H1 (cell line): ENCODE results near the gene TUBB2B. TPM values are rescaled to one million over a fixed set of nuclear protein-coding genes. Genes with fewer than 3 reads are reported as not detected.

Experiments used
- CTCF ChIA-PET: fragments of 300-600 bp; sonication (Branson Sonifier 250); formaldehyde crosslinking; loops from one replicate; lab custom pipeline; 2021; ENCODE audit not compliant: partially characterized antibody; lab: Charles Lee
- POLR2A ChIA-PET: fragments of 300-600 bp; sonication (Branson Sonifier 250); formaldehyde crosslinking; loops from one replicate; lab custom pipeline; 2021; ENCODE audit warnings: inconsistent platforms; ENCODE audit not compliant: partially characterized antibody; lab: Charles Lee
- DNase-seq, 2 experiments: peaks; one replicate each; pipeline versions ENCODE4 v3.0.0 to v3.0.0-alpha.2; 2010 to 2022; ENCODE audit warnings: low spot score in 2 of 2, low read depth in 1 of 2, mixed read lengths in 1 of 2
- FAIRE-seq: peaks from 2 replicates; lab custom pipeline; 2011; peaks lifted over from hg19 to GRCh38; lab: Jason Lieb, UNC
- H2AFZ ChIP-seq: 2 replicates; pipeline ENCODE4 v1.8.1; 2012; ENCODE audit warnings: low read length, inconsistent platforms
- H2AK5ac ChIP-seq: 2 replicates; pipeline ENCODE4 v1.6.1; 2013; ENCODE audit warnings: low read depth, low read length
- H2BK120ac ChIP-seq: replicated peaks from 2 replicates; pipeline ENCODE3; 2013; ENCODE audit warnings: low read depth, low read length, inconsistent platforms
- H2BK12ac ChIP-seq: 2 replicates; pipeline ENCODE4 v1.6.1; 2013; ENCODE audit warnings: low read depth, low read length
- H2BK15ac ChIP-seq: 2 replicates; pipeline ENCODE4 v1.6.1; 2013; ENCODE audit warnings: low read length
- H2BK20ac ChIP-seq: 2 replicates; pipeline ENCODE4 v1.6.1; 2013; ENCODE audit warnings: low read length
- H2BK5ac ChIP-seq: 2 replicates; pipeline ENCODE4 v1.6.1; 2013; ENCODE audit warnings: low read depth, low read length
- H3K14ac ChIP-seq: 2 replicates; pipeline ENCODE4 v1.6.1; 2013; ENCODE audit warnings: inconsistent platforms; ENCODE audit not compliant: insufficient read length
- H3K18ac ChIP-seq: 2 replicates; pipeline ENCODE4 v1.6.1; 2013; ENCODE audit warnings: low read length; ENCODE audit errors: extremely low read depth
- H3K23ac ChIP-seq: 2 replicates; pipeline ENCODE4 v1.6.1; 2013; ENCODE audit warnings: inconsistent platforms; ENCODE audit not compliant: insufficient read length
- H3K23me2 ChIP-seq: 2 replicates; pipeline ENCODE4 v1.6.1; 2013; ENCODE audit warnings: low read depth, low read length
- H3K27ac ChIP-seq: 2 replicates; pipeline ENCODE4 v1.6.1; 2011; ENCODE audit warnings: low read depth, low read length, inconsistent platforms
- H3K27me3 ChIP-seq, 4 experiments: replicated peaks in 1 of 4; 1 replicate in 1 of 4; 2 replicates in 3 of 4; pipeline versions ENCODE4 v1.6.1 to v1.8.1; 2011 to 2013; ENCODE audit warnings: low read length in 3 of 4, mild to moderate bottlenecking in 3 of 4, inconsistent platforms in 2 of 4, mixed read lengths in 2 of 4, moderate library complexity in 1 of 4; ENCODE audit not compliant: control insufficient read depth in 3 of 4, insufficient read depth in 3 of 4; ENCODE audit errors: extremely low read depth in 1 of 4
- H3K36me3 ChIP-seq, 4 experiments: 2 replicates each; pipeline versions ENCODE4 v1.6.1 to v1.8.1; 2011 to 2013; ENCODE audit warnings: mild to moderate bottlenecking in 4 of 4, low read length in 3 of 4, moderate library complexity in 2 of 4, control low read depth in 1 of 4, inconsistent platforms in 1 of 4; ENCODE audit not compliant: insufficient read depth in 4 of 4, control insufficient read depth in 2 of 4
- H3K4ac ChIP-seq: replicated peaks from 2 replicates; pipeline ENCODE3; 2013; ENCODE audit warnings: low read length, low read depth, mixed read lengths, inconsistent platforms; ENCODE audit not compliant: insufficient read length
- H3K4me1 ChIP-seq, 4 experiments: replicated peaks in 1 of 4; 1 replicate in 1 of 4; 2 replicates in 3 of 4; pipeline versions ENCODE4 v1.6.1 to v1.8.1; 2011 to 2013; ENCODE audit warnings: low read length in 3 of 4, inconsistent platforms in 2 of 4, mixed read lengths in 1 of 4; ENCODE audit not compliant: insufficient read depth in 4 of 4, control insufficient read depth in 3 of 4
- H3K4me2 ChIP-seq, 2 experiments: 2 replicates each; pipeline versions ENCODE4 v1.6.1 to v1.8.1; 2011 to 2013; ENCODE audit warnings: low read depth in 2 of 2, low read length in 2 of 2, control low read depth in 1 of 2, inconsistent platforms in 1 of 2, mild to moderate bottlenecking in 1 of 2; ENCODE audit not compliant: insufficient read depth in 1 of 2
- H3K4me3 ChIP-seq, 4 experiments: fragments of 200-600, 300-600 bp in 1 of 4; sonication (generic), shearing (Covaris generic), sonication (Bioruptor Twin) in 1 of 4; 2 replicates each; pipeline versions ENCODE4 v1.5.1 to v1.8.1; 2011 to 2016; ENCODE audit warnings: low read length in 4 of 4, low read depth in 3 of 4, control low read depth in 2 of 4, inconsistent platforms in 2 of 4, mild to moderate bottlenecking in 2 of 4, mixed read lengths in 1 of 4, moderate library complexity in 1 of 4; ENCODE audit not compliant: insufficient read depth in 2 of 4; ENCODE audit errors: extremely low read depth in 1 of 4
- H3K56ac ChIP-seq: replicated peaks from 2 replicates; pipeline ENCODE3; 2013; ENCODE audit warnings: low read depth, mild to moderate bottlenecking, mixed read lengths, low read length, inconsistent platforms; ENCODE audit not compliant: insufficient read length
- H3K79me1 ChIP-seq: 2 replicates; pipeline ENCODE4 v1.6.1; 2013; ENCODE audit warnings: low read depth, low read length, control low read depth
- H3K79me2 ChIP-seq, 2 experiments: 2 replicates each; pipeline versions ENCODE4 v1.6.1 to v1.8.1; 2012 to 2013; ENCODE audit warnings: low read length in 2 of 2, mild to moderate bottlenecking in 2 of 2, inconsistent platforms in 1 of 2; ENCODE audit not compliant: insufficient read depth in 2 of 2, control insufficient read depth in 1 of 2
- H3K9ac ChIP-seq, 4 experiments: replicated peaks in 1 of 4; 1 replicate in 1 of 4; 2 replicates in 3 of 4; pipeline versions ENCODE4 v1.6.1 to v1.8.1; 2011 to 2013; ENCODE audit warnings: low read depth in 3 of 4, low read length in 3 of 4, control low read depth in 2 of 4, mild to moderate bottlenecking in 2 of 4, moderate library complexity in 2 of 4, inconsistent platforms in 1 of 4; ENCODE audit errors: extremely low read depth in 1 of 4
- H3K9me3 ChIP-seq, 2 experiments: 2 replicates each; pipeline versions ENCODE4 v1.6.1 to v1.8.1; 2012 to 2013; ENCODE audit warnings: mild to moderate bottlenecking in 2 of 2, moderate library complexity in 2 of 2, control low read depth in 1 of 2, inconsistent platforms in 1 of 2, low read depth in 1 of 2, low read length in 1 of 2, mixed read lengths in 1 of 2; ENCODE audit not compliant: insufficient read depth in 2 of 2
- H4K20me1 ChIP-seq, 2 experiments: replicated peaks in 1 of 2; 2 replicates each; pipeline versions ENCODE3 to v1.8.1; 2011 to 2013; ENCODE audit warnings: inconsistent platforms in 2 of 2, low read length in 2 of 2, mild to moderate bottlenecking in 1 of 2; ENCODE audit not compliant: insufficient read depth in 2 of 2, control insufficient read depth in 1 of 2
- H4K5ac ChIP-seq: 2 replicates; pipeline ENCODE4 v1.6.1; 2013; ENCODE audit warnings: low read length, low read depth, mixed read lengths, inconsistent platforms; ENCODE audit not compliant: insufficient read length
- H4K8ac ChIP-seq: 2 replicates; pipeline ENCODE4 v1.8.0; 2013; ENCODE audit warnings: mild to moderate bottlenecking, moderate library complexity, low read length, inconsistent platforms; ENCODE audit not compliant: insufficient read depth; ENCODE audit errors: extremely low read depth
- H4K91ac ChIP-seq: replicated peaks from 2 replicates; pipeline ENCODE3; 2013; ENCODE audit warnings: low read length, mixed read lengths, inconsistent platforms; ENCODE audit not compliant: insufficient read length
- CHD1 ChIP-seq: IDR thresholded peaks from 2 replicates; pipeline ENCODE4 v1.6.1; 2012; ENCODE audit warnings: low read depth, low read length, improper control_type of control experiment
- KDM1A ChIP-seq: fragments of 200-600, 300-600 bp; sonication (generic); IDR thresholded peaks from 2 replicates; pipeline ENCODE4 v1.7.1; 2016; ENCODE audit warnings: mild to moderate bottlenecking, low read length, borderline replicate concordance
- KDM4A ChIP-seq: IDR thresholded peaks from one replicate; pipeline ENCODE4 v1.7.1; 2012; ENCODE audit warnings: low read depth, mild to moderate bottlenecking, moderate library complexity, low read length, inconsistent platforms; ENCODE audit not compliant: severe bottlenecking
- KDM5A ChIP-seq: fragments of 200-600 bp; IDR thresholded peaks from 2 replicates; pipeline ENCODE4 v1.7.1; 2012; ENCODE audit warnings: mild to moderate bottlenecking, low read length, inconsistent platforms, mixed read lengths
- MAX ChIP-seq: IDR thresholded peaks from 2 replicates; pipeline ENCODE4 v1.6.1; 2012; ENCODE audit warnings: inconsistent platforms
- RFX5 ChIP-seq: IDR thresholded peaks from 2 replicates; pipeline ENCODE4 v1.6.1; 2011; ENCODE audit warnings: low read depth, low read length, improper control_type of control experiment, borderline replicate concordance
- RXRA ChIP-seq: IDR thresholded peaks from 2 replicates; pipeline ENCODE4 v1.6.1; 2011; ENCODE audit warnings: low read depth, mild to moderate bottlenecking, low read length, moderate library complexity; ENCODE audit not compliant: insufficient read depth
- TBP ChIP-seq: IDR thresholded peaks from 2 replicates; pipeline ENCODE4 v1.6.1; 2011; ENCODE audit warnings: low read depth, low read length, improper control_type of control experiment
- TCF12 ChIP-seq: IDR thresholded peaks from 2 replicates; pipeline ENCODE4 v1.6.1; 2011; ENCODE audit warnings: low read depth, mild to moderate bottlenecking, low read length
- WGBS, 2 experiments: shearing (Covaris generic) in 1 of 2; methylation state at CpG; one replicate each; pipeline versions ENCODE4 v1.1.6 to v1.1.7; 2013 to 2015; ENCODE audit warnings: low lambda C conversion rate in 2 of 2, mixed read lengths in 2 of 2, inconsistent platforms in 1 of 2, low coverage in 1 of 2, missing lambda C conversion rate in 1 of 2; ENCODE audit not compliant: insufficient replicate concordance in 2 of 2, insufficient coverage in 1 of 2, insufficient read length in 1 of 2; ENCODE audit errors: extremely low coverage in 1 of 2, missing lambda C conversion rate in 1 of 2; 5-methylcytosine and 5-hydroxymethylcytosine counted together
- polyA plus RNA-seq, 7 experiments: library from polyadenylated mRNA; depleted of rRNA in 3 of 7; stranded (reverse) in 5 of 7; unstranded in 2 of 7; fragments of >200 nt in 5 of 7; fragments of 200-250 nt in 2 of 7; gene quantifications; 1 replicate in 5 of 7; 2 replicates in 1 of 7; 4 replicates in 1 of 7; pipeline versions ENCODE4 v1.2.1 to v1.2.3, GENCODE V29; 2011 to 2013; ENCODE audit warnings: missing spikeins in 2 of 7, mixed read lengths in 2 of 7
- total RNA-seq: library from RNA; stranded (reverse); fragmentation: NEBNext Ultra II Directional; extraction: Animal tissue kit (Norgen Biotek cat#: 25700); gene quantifications from 2 replicates; pipeline ENCODE4 v1.2.1, GENCODE V29; 2021

The TUBB2B gene
- total and polyA plus RNA-seq, 2 of the 8 experiments (the other 6 are each of a cell fraction or from before 2014, with no cell fraction given) = 612 to 722 TPM

DNA sequence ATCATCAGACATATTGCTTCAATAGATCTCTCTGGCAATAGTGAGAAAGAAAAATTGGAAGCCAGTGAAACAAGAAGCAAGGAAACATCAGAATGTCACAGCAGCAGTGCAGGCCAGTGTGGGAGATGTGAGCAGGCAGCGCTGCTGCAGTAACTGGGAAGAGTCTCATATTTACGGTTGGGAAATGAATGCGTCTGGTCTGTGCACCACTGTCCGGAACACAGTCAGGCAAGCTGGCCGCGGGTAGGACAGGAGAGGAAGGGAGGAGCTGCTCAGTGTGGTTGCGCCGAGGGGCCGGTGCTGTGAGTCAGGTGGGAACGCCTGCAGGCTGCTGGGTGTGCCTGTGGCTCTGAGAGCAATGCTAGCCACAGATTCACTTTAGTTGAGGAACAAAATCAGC is 24.9 kb upstream of the TUBB2B start:
- FAIRE-seq (no peak), DNase-seq (no peak)
- H4K20me1 ChIP-seq = no peaks in the 10 kb centered on the region
- no peak overlapping the region for H3K14ac ChIP-seq
- no peaks in the 10 kb centered on the region for H3K36me3 ChIP-seq
- H3K18ac ChIP-seq = no peak overlapping the region
- H2AK5ac ChIP-seq = no peak overlapping the region
- H3K4me2 ChIP-seq = no peak overlapping the region
- H3K9ac ChIP-seq = no peak overlapping the region
- peaks cover 0 to 3% (median 1%) of the 10 kb centered on the region in 4 experiments; a peak in 2 of 7 replicates for H3K27me3 ChIP-seq
- peaks cover 0 to 8% of the 10 kb centered on the region in 2 experiments; a peak in 1 of 4 replicates for H3K9me3 ChIP-seq
- 0 out of 2 replicates have a peak overlapping the region, but pooled peaks have one; percentile 54 for H2BK15ac ChIP-seq
- no peak overlapping the region for H4K8ac ChIP-seq
- POLR2A ChIA-PET = interaction anchor here (0.9 to 10.7 kb wide), 8 partner anchors 14 to 377 kb away, joined by 3 to 122 read pairs (median 4); partner anchors contain the start of gene TUBB2B
- no peak overlapping the region; the same call in 1 of the 2 replicates for H2BK12ac ChIP-seq
- H4K91ac ChIP-seq = peak overlapping the region; percentile 30
- H2BK20ac ChIP-seq = no peak overlapping the region
- no peak overlapping the region for H3K27ac ChIP-seq
- CTCF ChIA-PET = interaction anchor here (0.7 to 12.9 kb wide), 22 partner anchors 9 to 322 kb away, joined by 3 to 263 read pairs (median 6); partner anchors contain the start of gene TUBB2B
- H3K23ac ChIP-seq = no peak overlapping the region
- H3K4ac ChIP-seq = no peak overlapping the region
- H2BK120ac ChIP-seq = no peak overlapping the region
- H3K79me2 ChIP-seq = no peaks in the 10 kb centered on the region
- H4K5ac ChIP-seq = no peak overlapping the region
- TF ChIP-seq RFX5 (no peak), KDM1A (no peak), CHD1 (no peak), TBP (no peak), MAX (no peak), KDM4A (no peak), KDM5A (no peak), TCF12 (no peak), RXRA (no peak)
- no peak overlapping the region for H2BK5ac ChIP-seq
- no peak overlapping the region for H2AFZ ChIP-seq
- WGBS, 2 experiments = 96% methylated on average over 10 of the region's 10 CpGs; no CpG with 5 or more reads in 1 of the 2 experiments
- H3K4me1 ChIP-seq = peaks cover 3 to 9% (median 6%) of the 10 kb centered on the region in 4 experiments; a peak in 5 of 7 replicates
- H3K79me1 ChIP-seq = no peaks in the 10 kb centered on the region
- H3K4me3 ChIP-seq = no peak overlapping the region
- no peaks in the 10 kb centered on the region for H3K23me2 ChIP-seq
- H3K56ac ChIP-seq = no peak overlapping the region
